Measurements from ENCODE around the gene SYT2.

- no peak for TF ChIP-seq EZH2phosphoT487 (IDR thresholded peaks at IDR 0.05; ENCODE audit: borderline replicate concordance, low read length)
- TF ChIP-seq CTCF (IDR thresholded peaks at IDR 0.05; ENCODE audit: low read depth, low read length, poor library complexity, severe bottlenecking): no peak
Measured at GRCh38 chr1:202642212-202642611, 68.0 kb downstream of the SYT2 start.

Data from DOHH2 (cell line).